IMR-90 (cell line): ENCODE measurements around the gene ARL4C. TPM values are rescaled to one million over a fixed set of nuclear protein-coding genes. Genes with fewer than 3 reads are reported as not detected.

Experiments
- ATAC-seq: fragments of 200-7000 bp; cut with Tn5 transposase; 2 replicates; pipeline ENCODE4 v1.9.1; 2020; ENCODE audit warnings: low read depth, mild to moderate bottlenecking, moderate library complexity
- BruUV-seq: library from RNA; stranded (reverse); fragments of 400-500 nt; replicated peaks from 2 replicates; lab custom pipeline; 2021; lab: Mats Ljungman, UMichigan
- CTCF ChIA-PET: fragments of 300-600 bp; formaldehyde crosslinking; extraction: SDS; loops from one replicate; lab custom pipeline; 2021; ENCODE audit warnings: antibody characterized with exemption; lab: Yijun Ruan, JAX
- POLR2A ChIA-PET: fragments of 300-600 bp; sonication (Branson Sonifier 250); formaldehyde crosslinking; loops from one replicate; lab custom pipeline; 2022; ENCODE audit warnings: antibody characterized with exemption; ENCODE audit not compliant: unreplicated experiment; lab: Charles Lee
- DNase-seq: peaks from one replicate; pipeline ENCODE4 v3.0.0; 2013
- H2AFZ ChIP-seq: replicated peaks from 2 replicates; pipeline ENCODE3; 2013; ENCODE audit warnings: low read length, mild to moderate bottlenecking; ENCODE audit not compliant: poor library complexity
- H2AK5ac ChIP-seq: 2 replicates; pipeline ENCODE4 v1.6.1; 2013; ENCODE audit warnings: low read depth, low read length, inconsistent platforms
- H2AK9ac ChIP-seq: replicated peaks from 2 replicates; pipeline ENCODE3; 2013; ENCODE audit warnings: mild to moderate bottlenecking, low read depth, low read length, moderate library complexity; ENCODE audit not compliant: poor library complexity
- H2BK120ac ChIP-seq: 2 replicates; pipeline ENCODE4 v1.6.1; 2013; ENCODE audit warnings: low read depth, low read length, inconsistent platforms
- H2BK15ac ChIP-seq: 3 replicates; pipeline ENCODE4 v1.6.1; 2013; ENCODE audit warnings: low read depth, low read length, inconsistent platforms
- H2BK20ac ChIP-seq: 2 replicates; pipeline ENCODE4 v1.6.1; 2013; ENCODE audit warnings: low read depth, mild to moderate bottlenecking, inconsistent platforms, low read length, moderate library complexity
- H2BK5ac ChIP-seq: 2 replicates; pipeline ENCODE4 v1.6.1; 2013; ENCODE audit warnings: mild to moderate bottlenecking, low read depth, low read length, inconsistent platforms; ENCODE audit not compliant: poor library complexity, severe bottlenecking
- H3K14ac ChIP-seq: replicated peaks from 2 replicates; pipeline ENCODE4 v1.6.1; 2013; ENCODE audit warnings: low read depth, low read length, inconsistent platforms
- H3K18ac ChIP-seq: 2 replicates; pipeline ENCODE4 v1.6.1; 2013; ENCODE audit warnings: low read depth, low read length, control low read depth
- H3K23ac ChIP-seq: 2 replicates; pipeline ENCODE4 v1.6.1; 2013; ENCODE audit warnings: low read depth, low read length, inconsistent platforms
- H3K27ac ChIP-seq: 2 replicates; pipeline ENCODE4 v1.5.1; 2013; ENCODE audit warnings: mild to moderate bottlenecking, control low read depth, low read length; ENCODE audit not compliant: insufficient read depth
- H3K27me3 ChIP-seq: 2 replicates; pipeline ENCODE4 v1.6.1; 2013; ENCODE audit warnings: low read length; ENCODE audit not compliant: control insufficient read depth, insufficient read depth
- H3K36me3 ChIP-seq: 2 replicates; pipeline ENCODE4 v1.6.1; 2013; ENCODE audit warnings: low read length, mixed read lengths; ENCODE audit not compliant: control insufficient read depth, insufficient read depth
- H3K4ac ChIP-seq: 2 replicates; pipeline ENCODE4 v1.6.1; 2013; ENCODE audit warnings: low read depth, low read length, inconsistent platforms
- H3K4me1 ChIP-seq: 2 replicates; pipeline ENCODE4 v1.6.1; 2013; ENCODE audit warnings: low read length, mixed read lengths; ENCODE audit not compliant: control insufficient read depth, insufficient read depth
- H3K4me2 ChIP-seq: 2 replicates; pipeline ENCODE4 v1.6.1; 2013; ENCODE audit warnings: low read depth, mild to moderate bottlenecking, control low read depth, low read length, moderate library complexity
- H3K4me3 ChIP-seq: 2 replicates; pipeline ENCODE4 v1.5.1; 2013; ENCODE audit warnings: low read depth, mild to moderate bottlenecking, control low read depth, low read length, moderate library complexity; ENCODE audit not compliant: insufficient read depth
- H3K56ac ChIP-seq: 2 replicates; pipeline ENCODE4 v1.6.1; 2013; ENCODE audit warnings: low read length, inconsistent platforms; ENCODE audit not compliant: insufficient read depth; ENCODE audit errors: extremely low read depth
- H3K79me1 ChIP-seq, 2 experiments: 2 replicates each; pipeline ENCODE4 v1.6.1; 2013; ENCODE audit warnings: low read length in 2 of 2, inconsistent platforms in 1 of 2, low read depth in 1 of 2
- H3K9ac ChIP-seq: 2 replicates; pipeline ENCODE4 v1.6.1; 2013; ENCODE audit warnings: low read depth, low read length, control low read depth
- H3K9me1 ChIP-seq: 2 replicates; pipeline ENCODE4 v1.6.1; 2013; ENCODE audit warnings: low read length, inconsistent platforms; ENCODE audit not compliant: insufficient read depth
- H3K9me3 ChIP-seq: 2 replicates; pipeline ENCODE4 v1.6.1; 2013; ENCODE audit warnings: low read length; ENCODE audit not compliant: control insufficient read depth, insufficient read depth
- H4K20me1 ChIP-seq: 2 replicates; pipeline ENCODE4 v1.6.1; 2013; ENCODE audit warnings: low read length, inconsistent platforms; ENCODE audit not compliant: insufficient read depth
- H4K5ac ChIP-seq: 2 replicates; pipeline ENCODE4 v1.6.1; 2013; ENCODE audit warnings: mild to moderate bottlenecking, low read depth, low read length, control low read depth
- H4K8ac ChIP-seq, 2 experiments: 2 replicates each; pipeline ENCODE4 v1.6.1; 2013; ENCODE audit warnings: low read depth in 2 of 2, low read length in 2 of 2, control low read depth in 1 of 2, inconsistent platforms in 1 of 2
- H4K91ac ChIP-seq: 2 replicates; pipeline ENCODE4 v1.6.1; 2013; ENCODE audit warnings: low read depth, low read length, inconsistent platforms; ENCODE audit not compliant: insufficient read depth
- BHLHE40 ChIP-seq: fragments of 150-350 bp; IDR thresholded peaks from 2 replicates; pipeline ENCODE4 v1.6.1; 2016; ENCODE audit warnings: mild to moderate bottlenecking, low read depth, low read length
- WGBS, 2 experiments: methylation state at CpG; one replicate each; pipeline versions ENCODE4 v1.1.5 to v1.1.7; 2013; ENCODE audit warnings: missing lambda C conversion rate in 2 of 2; ENCODE audit not compliant: insufficient read length in 1 of 2; ENCODE audit errors: extremely low coverage in 2 of 2; 5-methylcytosine and 5-hydroxymethylcytosine counted together
- dilution Hi-C: fragments of 300-500 bp; cut with HindIII; formaldehyde crosslinking; loops from one replicate; pipeline ENCODE4 v1.14.3; 2018; ENCODE audit warnings: low sequenced_read_pairs; ENCODE audit not compliant: unreplicated experiment
- in situ Hi-C: fragments of 300-500 bp; cut with MboI; formaldehyde crosslinking; loops from 3 replicates; pipeline ENCODE4 v1.14.3; 2019; ENCODE audit warnings: low sequenced_read_pairs, inconsistent platforms, mixed read lengths
- intact Hi-C: fragments of 100-400 bp; cut with micrococcal nuclease; formaldehyde crosslinking; loops from 2 replicates; pipeline ENCODE4 v1.10.0; 2022
- polyA plus RNA-seq, 3 experiments: library from polyadenylated mRNA; depleted of rRNA; stranded (reverse); fragments of >200 nt; gene quantifications; 2 replicates each; pipeline ENCODE4 v1.2.3, GENCODE V29; 2012; ENCODE audit warnings: low replicate concordance in 1 of 3
- total RNA-seq: library from RNA; depleted of rRNA; stranded (reverse); fragments of >200 nt; gene quantifications from 2 replicates; pipeline ENCODE4 v1.2.3, GENCODE V29; 2012

The ARL4C gene
- total and polyA plus RNA-seq, 2 of the 4 experiments (the other 2 are of a cell fraction) = 7.7 to 8.2 TPM

- H4K91ac ChIP-seq = no peak overlapping the region
- no peak overlapping the region for H3K4me3 ChIP-seq
- no peak overlapping the region for H3K27ac ChIP-seq
- no peaks in the 10 kb centered on the region for H4K20me1 ChIP-seq
- H3K27me3 ChIP-seq = no peaks in the 10 kb centered on the region
- H3K4me1 ChIP-seq = peaks cover 2% of the 10 kb centered on the region; the same call in 1 of the 2 replicates
- no peaks in the 10 kb centered on the region for H3K36me3 ChIP-seq
- H3K14ac ChIP-seq = no peak overlapping the region
- DNase-seq (peak; percentile 51), ATAC-seq (no peak)
- no peaks in the 10 kb centered on the region for H3K9me1 ChIP-seq
- H3K9ac ChIP-seq = no peak overlapping the region
- TF ChIP-seq BHLHE40 = no peak
- peaks cover 13% of the 10 kb centered on the region for H3K9me3 ChIP-seq
- H4K5ac ChIP-seq = no peak overlapping the region
- H2BK15ac ChIP-seq = no peak overlapping the region
- no CpG with 5 or more reads among the region's 7 CpGs for WGBS, 2 experiments
- no peaks in the 10 kb centered on the region for H3K79me1 ChIP-seq
- no peak overlapping the region for H2AK5ac ChIP-seq
- no peak overlapping the region for H2BK5ac ChIP-seq
- H3K23ac ChIP-seq = no peak overlapping the region
- no peak overlapping the region for H2AK9ac ChIP-seq
- in situ Hi-C loops = no loop called here
- H3K56ac ChIP-seq = no peak overlapping the region
- no peak overlapping the region for H2BK20ac ChIP-seq
- no peak overlapping the region for H3K4ac ChIP-seq
- no peak overlapping the region for H4K8ac ChIP-seq
- no peak overlapping the region for H2AFZ ChIP-seq
- dilution Hi-C loops = no loop called here
- H3K4me2 ChIP-seq = no peak overlapping the region
- POLR2A ChIA-PET = no interaction called here
- no peak overlapping the region for H3K18ac ChIP-seq
- BruUV-seq = no TSS peak
- CTCF ChIA-PET = interaction anchor here (0.9 to 1.1 kb wide), 2 partner anchors 9 to 20 kb away, joined by 3 read pairs; no protein-coding TSS in a partner anchor
- H2BK120ac ChIP-seq = no peak overlapping the region
- intact Hi-C loops = no loop called here
Observed at GRCh38 chr2:234469251-234469845, 27.5 kb downstream of the ARL4C start.
